OCI-LY1 (cell line): ENCODE measurements around the gene AKT3.

Source experiments
- CTCF ChIP-seq: fragments of 200-600 bp; sonication (generic), shearing (Covaris generic); IDR thresholded peaks from 2 replicates; pipeline ENCODE4 v1.5.1; 2017; ENCODE audit warnings: mild to moderate bottlenecking, antibody characterized with exemption, low read length, moderate library complexity, mixed read lengths
- EZH2 ChIP-seq: fragments of 200-600 bp; sonication (generic), shearing (Covaris generic); IDR thresholded peaks from 2 replicates; pipeline ENCODE4 v1.8.0; 2017; ENCODE audit warnings: borderline replicate concordance, mixed run types, mild to moderate bottlenecking, antibody characterized with exemption, low read length, moderate library complexity, mixed read lengths

GRCh38 chr1:243497939-243498681 is 351.9 kb downstream of the AKT3 start:
- no peak for TF ChIP-seq CTCF
- TF ChIP-seq EZH2 = no peak
